ENCODE results near the gene MFSD1. TPM values are rescaled to one million over a fixed set of nuclear protein-coding genes. Genes with fewer than 3 reads are reported as not detected.

MFSD1 gene
- total RNA-seq: 23.9 TPM
- long read RNA-seq, transcript MFSD1-203 (16 exons, 2,423 nt): major isoform, 34 of 45 reads
- long read RNA-seq, partial matches to known transcripts: 3 of 45 reads
- long read RNA-seq, other reads (novel, unspliced or antisense): 2 of 45 reads

GRCh38 chr3:158801696-158802408 lies at the start of gene MFSD1:
Gene MFSD1, plus strand, starts transcription at chr3:158802054. Its CDS starts 99 bp downstream, at chr3:158802153.
- intact Hi-C loops (cut with DNase I): loop anchor here (5.0 to 10.0 kb wide), 2 partner anchors 130 to 697 kb away; partner anchors contain the start of genes LXN and SHOX2
- DNase-seq (ENCODE audit: low spot score): peak; percentile 99

DNA sequence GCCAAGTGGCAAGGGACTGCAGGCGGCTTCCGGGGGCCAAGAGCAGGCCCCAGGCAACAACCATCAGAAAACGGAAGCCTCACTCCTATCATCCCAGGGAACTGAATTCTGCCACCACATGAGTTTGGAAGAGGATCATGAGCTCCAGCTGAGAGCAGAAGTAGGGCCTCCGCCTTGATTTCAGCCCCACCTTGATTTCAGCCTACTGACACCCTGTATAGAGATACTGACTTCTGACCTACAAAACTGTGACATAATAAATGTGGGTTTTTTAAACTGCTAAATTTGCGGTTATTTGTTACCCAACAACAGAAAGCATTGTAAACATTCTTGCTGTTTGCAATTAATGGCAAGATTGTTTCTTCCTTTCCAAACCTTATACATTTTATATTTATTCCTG lies 48.0 kb upstream of the MFSD1 start:
- DNase-seq (ENCODE audit: low spot score): no peak
- intact Hi-C loops (cut with DNase I): no loop called here

GRCh38 chr3:158755421-158755820 lies 46.4 kb upstream of the MFSD1 start:
- intact Hi-C loops (cut with DNase I): no loop called here
- no peak for DNase-seq (ENCODE audit: low spot score)

- intact Hi-C loops (cut with DNase I): no loop called here
Observed at GRCh38 chr3:158761350-158761749, 40.5 kb upstream of the MFSD1 start.

DNA sequence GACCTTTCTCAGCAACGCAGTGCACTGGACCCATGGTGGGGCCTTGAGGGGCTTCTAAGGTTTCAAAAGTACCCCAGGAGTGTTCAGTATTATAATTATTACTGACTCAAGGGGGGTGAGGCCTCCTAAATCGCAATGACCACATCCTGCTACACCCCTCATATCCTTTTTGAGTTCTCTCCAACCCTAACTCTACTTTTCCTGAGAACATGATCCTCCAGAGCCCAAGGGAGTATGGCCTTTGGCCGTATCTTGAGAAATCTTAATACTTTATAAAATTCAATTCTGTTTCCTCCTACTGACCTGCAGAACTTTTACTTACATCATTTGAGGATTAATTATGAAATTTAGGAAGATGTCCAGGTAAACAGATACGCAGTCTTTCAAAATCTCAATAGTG lies 39.2 kb upstream of the MFSD1 start:
- no peak for DNase-seq (ENCODE audit: low spot score)
- intact Hi-C loops (cut with DNase I): no loop called here

More at GRCh38 chr3:158761350-158761749, 40.5 kb upstream of the MFSD1 start:
- DNase-seq (ENCODE audit: low spot score): no peak

DNA sequence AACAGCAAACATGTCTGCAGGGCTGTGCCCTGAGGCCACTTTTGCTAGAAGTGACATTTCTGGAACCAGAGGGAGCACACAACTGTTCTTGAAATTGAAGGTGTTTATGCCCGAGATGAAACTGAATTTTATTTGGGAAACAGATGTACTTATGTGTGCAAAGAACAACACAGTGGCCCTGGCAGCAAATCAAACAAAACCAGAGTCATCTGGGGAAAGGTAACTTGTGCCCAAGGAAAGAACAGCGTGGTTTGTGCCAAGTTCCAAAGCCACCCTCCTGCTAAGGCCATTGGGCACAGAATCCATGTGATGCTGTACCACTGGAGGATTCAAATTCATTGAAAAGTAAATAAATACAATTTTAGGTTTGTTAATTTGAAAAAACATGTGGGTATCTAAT lies 38.4 kb upstream of the MFSD1 start:
- intact Hi-C loops (cut with DNase I): no loop called here
- no peak for DNase-seq (ENCODE audit: low spot score)

- intact Hi-C loops (cut with DNase I): loop anchor here (5.0 kb wide), 1 partner anchor 38 kb away; no protein-coding TSS in a partner anchor
- no peak for DNase-seq (ENCODE audit: low spot score)
Observed at GRCh38 chr3:158765518-158766205, 36.2 kb upstream of the MFSD1 start.

DNA sequence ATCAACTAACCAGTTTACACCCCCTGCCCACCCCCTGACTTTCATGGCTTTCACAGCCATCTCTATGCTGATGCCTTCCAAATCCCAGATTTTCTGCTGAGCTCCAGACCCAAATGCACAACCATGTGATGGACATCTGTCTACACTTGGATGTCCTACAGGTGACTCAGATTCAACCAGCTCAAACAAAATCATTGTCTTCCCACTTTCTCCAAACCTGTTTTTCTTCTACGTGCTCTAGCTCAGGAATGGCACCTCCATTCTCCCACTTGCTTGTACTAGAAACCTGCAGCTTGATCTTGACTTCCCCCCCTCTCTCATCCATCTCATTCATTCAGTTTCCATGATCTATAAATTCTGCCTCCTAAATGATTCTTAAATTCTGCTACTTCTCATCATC lies 35.5 kb upstream of the MFSD1 start:
- intact Hi-C loops (cut with DNase I): loop anchor here (5.0 kb wide), 1 partner anchor 39 kb away; no protein-coding TSS in a partner anchor

DNA sequence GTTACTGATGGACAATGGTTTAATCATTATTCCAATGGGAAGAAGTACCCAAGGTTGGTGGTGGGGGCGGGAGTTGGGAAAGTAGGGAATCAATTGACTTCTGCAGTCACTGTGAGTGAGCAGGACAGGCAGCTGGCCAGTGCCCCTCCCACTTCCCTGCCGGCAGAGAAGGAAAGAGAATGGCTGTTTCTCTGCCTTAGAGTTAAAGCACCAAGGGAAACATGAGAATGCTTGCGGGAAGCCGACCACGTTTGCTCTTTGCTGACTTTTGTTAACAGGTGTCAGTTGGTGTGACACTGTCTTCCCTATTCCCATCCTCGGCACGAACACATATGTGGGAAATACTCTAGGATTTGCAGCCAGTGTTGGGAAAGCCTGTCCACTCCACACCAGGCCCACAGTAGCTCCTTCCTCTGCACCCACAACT lies 33.5 kb upstream of the MFSD1 start:
- intact Hi-C loops (cut with DNase I): loop anchor here (5.0 kb wide), 1 partner anchor 41 kb away; no protein-coding TSS in a partner anchor
- peak; percentile 83 for DNase-seq (ENCODE audit: low spot score)

More for the DNA sequence above, 35.5 kb upstream of the MFSD1 start:
- no peak for DNase-seq (ENCODE audit: low spot score)

DNA sequence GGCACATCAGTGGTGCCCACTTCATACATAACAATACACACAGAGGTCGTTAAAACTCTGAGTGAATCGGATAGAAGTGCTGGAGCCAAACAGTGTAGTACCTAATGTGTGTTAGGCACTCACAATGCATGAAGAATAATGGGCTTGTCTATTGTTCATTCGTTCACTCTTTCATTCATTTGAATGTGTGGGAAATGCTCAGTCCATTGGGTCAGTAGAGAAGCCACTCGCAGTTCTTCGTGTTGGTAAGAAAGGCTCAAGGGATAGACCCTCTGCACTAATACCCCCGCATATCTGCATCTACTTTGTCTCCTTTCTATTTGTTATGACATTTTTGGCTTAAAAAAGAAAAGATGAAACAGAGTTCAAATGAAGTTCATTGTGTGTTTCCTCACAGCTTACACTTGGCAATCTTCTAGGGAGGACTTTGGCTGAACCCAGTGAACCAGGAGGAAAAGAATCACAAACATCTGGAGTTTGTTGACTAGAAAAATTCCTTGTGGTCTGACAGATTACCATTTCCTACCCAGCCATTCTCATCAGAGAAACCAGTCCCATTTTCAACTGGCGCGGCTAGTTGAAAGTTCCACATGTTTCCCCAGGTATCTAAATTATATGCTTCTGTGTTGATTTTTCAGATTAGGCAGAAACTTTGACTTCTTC lies 32.8 kb upstream of the MFSD1 start:
- no peak for DNase-seq (ENCODE audit: low spot score)
- intact Hi-C loops (cut with DNase I): loop anchor here (5.0 kb wide), 1 partner anchor 42 kb away; no protein-coding TSS in a partner anchor

DNA sequence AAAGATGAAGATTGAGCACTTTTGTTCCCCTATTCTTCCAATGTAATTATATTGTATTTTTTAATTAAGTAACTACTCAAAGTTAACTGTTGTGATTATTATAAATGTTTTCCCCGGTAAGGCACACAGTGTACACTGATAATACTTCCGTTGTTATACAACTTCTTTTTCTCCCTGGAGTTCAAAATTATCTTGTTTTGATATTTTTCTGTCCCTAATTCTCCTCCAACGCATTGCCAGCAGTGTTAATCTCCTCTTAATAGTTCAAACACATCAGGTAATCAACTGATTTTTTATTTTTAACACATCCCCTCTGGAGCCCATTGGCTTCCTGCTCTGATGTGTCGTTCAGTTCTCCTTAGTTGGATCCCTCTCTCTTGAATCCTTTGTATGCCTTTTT lies 32.3 kb upstream of the MFSD1 start:
- intact Hi-C loops (cut with DNase I): loop anchor here (5.0 kb wide), 1 partner anchor 42 kb away; no protein-coding TSS in a partner anchor
- no peak for DNase-seq (ENCODE audit: low spot score)

DNA sequence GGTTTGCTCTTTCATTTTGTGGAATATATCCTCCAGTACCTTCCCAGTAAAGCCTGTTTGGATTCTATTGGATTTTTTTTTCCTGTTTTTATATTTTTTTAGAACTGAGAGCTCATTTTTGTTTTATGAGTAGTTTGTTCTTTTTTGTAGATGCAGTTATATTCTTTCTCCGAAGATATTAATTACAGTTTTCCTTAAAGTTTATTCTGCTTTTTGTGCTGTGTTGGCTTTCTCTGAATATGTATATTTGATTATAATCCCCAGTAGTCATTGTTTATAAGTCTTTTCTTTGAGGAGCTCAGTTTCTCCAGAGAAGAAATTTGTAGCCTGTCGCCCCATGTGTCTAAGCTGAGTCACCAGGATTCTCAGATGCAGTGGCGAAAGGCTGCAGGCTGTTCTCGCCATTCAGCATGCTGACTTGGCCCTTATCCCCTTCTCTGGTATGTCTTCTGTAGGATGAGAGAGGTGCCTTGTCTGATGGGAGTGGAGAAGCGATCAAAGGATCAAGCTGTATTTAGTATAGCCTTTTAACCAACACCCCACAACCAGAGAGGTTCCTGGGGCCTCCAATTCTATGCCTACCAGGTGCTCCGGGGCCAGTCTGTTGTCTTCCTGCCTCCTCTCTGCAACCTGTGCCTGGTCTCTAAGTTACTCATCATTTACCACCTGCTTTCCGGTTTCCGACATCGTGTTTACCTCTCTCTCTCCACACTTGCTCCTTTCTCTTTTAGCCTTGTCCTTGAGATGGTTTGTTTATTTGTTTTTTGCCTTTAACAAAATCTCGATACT lies 31.7 kb upstream of the MFSD1 start:
- intact Hi-C loops (cut with DNase I): loop anchor here (5.0 kb wide), 1 partner anchor 43 kb away; no protein-coding TSS in a partner anchor

GRCh38 chr3:158770741-158771350 lies 31.0 kb upstream of the MFSD1 start:
- intact Hi-C loops (cut with DNase I): no loop called here

More for the DNA sequence above, 31.7 kb upstream of the MFSD1 start:
- DNase-seq (ENCODE audit: low spot score): no peak

GRCh38 chr3:158771577-158771976 lies 30.3 kb upstream of the MFSD1 start:
- intact Hi-C loops (cut with DNase I): no loop called here
- no peak for DNase-seq (ENCODE audit: low spot score)

More at GRCh38 chr3:158770741-158771350, 31.0 kb upstream of the MFSD1 start:
- DNase-seq (ENCODE audit: low spot score): no peak

- intact Hi-C loops (cut with DNase I): no loop called here
- DNase-seq (ENCODE audit: low spot score): no peak
Observed at GRCh38 chr3:158771982-158772381, 29.9 kb upstream of the MFSD1 start.

DNA sequence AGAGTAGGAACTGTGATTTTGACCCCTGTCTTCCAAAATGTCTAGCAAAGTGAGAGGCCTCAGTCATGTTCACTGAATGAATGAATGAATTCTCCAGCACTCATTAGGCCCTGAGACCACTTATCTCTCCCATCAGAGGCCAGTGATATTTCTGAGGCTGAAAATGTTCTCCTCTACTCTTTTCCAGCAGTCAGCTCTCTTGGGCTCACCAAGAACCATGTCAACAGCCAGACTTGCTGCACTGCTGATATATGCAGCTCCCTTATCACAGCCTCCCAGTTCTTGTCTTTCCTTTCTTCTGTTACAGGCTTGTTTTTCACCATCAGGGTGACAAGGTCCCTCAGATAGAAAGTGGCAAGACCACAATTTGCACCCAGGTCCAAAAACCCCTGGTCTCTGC lies 28.7 kb upstream of the MFSD1 start:
- no peak for DNase-seq (ENCODE audit: low spot score)
- intact Hi-C loops (cut with DNase I): no loop called here

DNA sequence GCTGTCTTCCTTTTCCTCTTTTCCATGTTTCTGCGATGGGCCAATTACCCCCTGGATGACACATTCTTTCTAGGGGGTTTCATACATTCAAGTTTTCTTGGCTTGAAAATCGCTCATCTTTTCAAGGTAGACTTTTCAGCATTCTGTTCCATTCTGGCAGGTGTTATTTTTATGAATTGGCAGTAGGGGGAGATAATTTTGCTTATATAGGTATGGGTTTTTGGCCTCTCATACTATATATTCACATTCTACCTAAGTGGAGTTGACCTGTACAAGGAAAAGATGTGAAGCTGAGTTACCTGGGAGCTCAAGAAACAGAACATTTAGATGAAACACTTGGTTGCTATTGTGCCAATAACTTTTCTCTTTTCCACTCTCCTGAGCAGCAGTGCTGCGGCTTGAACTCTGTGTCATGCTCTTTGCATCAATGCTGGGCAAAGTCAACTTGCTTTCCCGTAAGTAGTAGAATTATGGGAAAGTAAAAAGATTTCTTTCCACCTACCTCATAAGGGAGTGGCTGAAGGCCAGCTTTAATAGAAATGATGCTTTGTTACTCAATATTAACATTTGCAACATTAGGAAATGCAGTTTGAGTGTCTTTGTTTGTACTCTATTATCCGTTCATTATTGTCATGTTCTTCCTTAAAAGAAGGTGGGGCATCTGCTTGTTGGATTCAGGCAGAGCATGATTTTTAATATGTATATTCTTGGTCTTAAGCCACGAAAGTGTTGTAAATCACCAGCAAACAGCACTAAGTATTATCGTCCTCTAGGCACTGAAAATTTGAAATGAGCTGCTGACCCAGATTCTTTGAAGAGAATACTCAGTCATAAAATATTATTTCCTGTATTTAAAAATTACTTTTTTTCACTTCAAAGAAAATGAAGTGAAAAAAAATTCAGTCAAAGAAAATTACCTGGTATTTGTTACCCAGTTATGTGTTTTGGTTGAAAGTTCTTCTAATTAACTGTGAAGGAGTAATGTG lies 27.7 kb upstream of the MFSD1 start:
- DNase-seq (ENCODE audit: low spot score): no peak
- intact Hi-C loops (cut with DNase I): no loop called here

Data from cardiac septum (tissue), 1 donor.